Activated T-cell treated with anti-CD3 and anti-CD28 coated beads, Interleukin-2, amount 50 U/mL, for 1 hour (primary cell): Measurements from ENCODE around the gene AGRN.
"Not testable (repeated sequence)": the region's sequence is repeated elsewhere in the genome, so short reads cannot be mapped to it uniquely, and the experiment has no call there.

Source experiments
- DNase-seq: peaks from one replicate; pipeline ENCODE4 v3.0.0-alpha.2; 2020

The AGRN gene

DNA sequence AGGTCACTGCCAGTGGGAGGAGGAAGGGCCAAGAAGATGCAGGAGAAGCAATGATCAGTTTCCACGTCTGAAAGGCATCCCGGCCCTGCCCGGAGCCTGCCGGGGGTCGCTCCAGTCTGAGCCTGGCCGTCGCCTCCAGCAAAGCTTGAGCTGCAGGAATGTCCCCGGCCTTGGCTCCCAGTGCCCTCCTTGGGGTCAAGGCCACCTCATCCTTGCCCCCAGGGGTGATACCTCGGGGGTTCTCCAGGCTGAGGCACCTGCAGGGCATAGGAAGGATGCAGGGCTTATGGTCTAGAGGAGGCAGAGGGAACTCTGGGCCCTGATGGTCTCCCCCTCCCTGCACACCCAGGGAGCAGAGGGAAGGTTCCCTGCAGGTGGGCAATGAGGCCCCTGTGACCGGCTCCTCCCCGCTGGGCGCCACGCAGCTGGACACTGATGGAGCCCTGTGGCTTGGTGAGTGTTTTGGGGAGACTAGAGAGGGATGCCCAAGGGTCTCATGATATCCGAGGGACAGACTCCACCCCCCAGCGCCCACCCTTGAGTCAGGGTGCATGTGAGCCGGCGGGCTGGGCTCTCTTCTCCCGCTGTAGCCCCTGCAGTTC lies 34.3 kb downstream of the AGRN start:
- DNase-seq, result no peak

GRCh38 chr1:1054971-1055370 lies 35.1 kb downstream of the AGRN start:
- no peak for DNase-seq

DNA sequence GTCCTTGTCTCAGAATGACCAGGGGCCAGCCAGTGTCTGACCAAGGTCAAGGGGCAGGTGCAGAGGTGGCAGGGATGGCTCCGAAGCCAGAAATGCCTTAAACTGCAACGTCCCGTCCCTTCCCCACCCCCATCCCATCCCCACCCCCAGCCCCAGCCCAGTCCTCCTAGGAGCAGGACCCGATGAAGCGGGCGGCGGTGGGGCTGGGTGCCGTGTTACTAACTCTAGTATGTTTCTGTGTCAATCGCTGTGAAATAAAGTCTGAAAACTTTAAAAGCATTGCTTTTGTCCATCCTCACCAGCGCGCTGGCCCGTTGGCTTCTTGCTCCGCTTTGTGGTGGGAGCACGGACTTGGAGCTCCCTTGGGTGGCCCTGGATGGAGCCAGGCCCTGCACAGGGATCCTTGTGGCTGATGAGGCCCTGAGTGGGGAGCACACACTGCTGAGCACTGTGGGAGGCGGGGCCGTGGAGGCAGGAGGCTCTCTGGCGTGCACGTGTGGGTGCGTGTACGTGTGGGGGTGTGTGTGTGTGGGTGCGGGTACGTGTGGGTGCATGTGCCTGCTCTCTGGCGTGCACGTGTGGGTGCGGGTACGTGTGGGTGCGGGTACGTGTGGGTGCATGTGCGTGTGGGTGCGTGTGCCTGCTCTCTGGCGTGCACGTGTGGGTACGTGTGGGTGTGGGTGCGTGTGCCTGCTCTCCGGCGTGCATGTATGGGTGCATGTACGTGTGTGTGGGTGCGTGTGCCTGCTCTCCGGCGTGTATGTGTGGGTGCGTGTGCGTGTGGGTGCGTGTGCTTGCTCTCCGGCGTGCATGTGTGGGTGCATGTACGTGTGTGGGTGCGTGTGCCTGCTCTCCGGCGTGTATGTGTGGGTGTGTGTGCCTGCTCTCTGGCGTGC lies 36.2 kb downstream of the AGRN start:
- no peak for DNase-seq

DNA sequence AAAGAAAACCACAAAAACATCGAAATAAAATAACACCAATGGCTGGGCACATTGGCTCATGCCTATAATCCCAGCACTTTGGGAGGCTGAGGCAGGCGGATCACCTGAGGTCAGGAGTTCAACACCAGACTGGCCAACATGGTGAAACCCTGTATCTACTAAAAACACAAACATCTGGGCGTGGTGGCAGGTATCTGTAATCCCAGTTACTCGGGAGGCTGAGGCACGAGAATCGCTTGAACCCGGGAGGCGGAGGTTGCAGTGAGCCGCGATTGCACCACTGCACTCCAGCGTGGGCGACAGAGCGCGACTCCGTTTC lies 37.8 kb downstream of the AGRN start:
- not testable (repeated sequence) for DNase-seq

- DNase-seq, result no peak
Measured at GRCh38 chr1:1058088-1058905, 38.4 kb downstream of the AGRN start.

- no peak for DNase-seq
Measured at GRCh38 chr1:1058921-1059493, 39.1 kb downstream of the AGRN start.

DNA sequence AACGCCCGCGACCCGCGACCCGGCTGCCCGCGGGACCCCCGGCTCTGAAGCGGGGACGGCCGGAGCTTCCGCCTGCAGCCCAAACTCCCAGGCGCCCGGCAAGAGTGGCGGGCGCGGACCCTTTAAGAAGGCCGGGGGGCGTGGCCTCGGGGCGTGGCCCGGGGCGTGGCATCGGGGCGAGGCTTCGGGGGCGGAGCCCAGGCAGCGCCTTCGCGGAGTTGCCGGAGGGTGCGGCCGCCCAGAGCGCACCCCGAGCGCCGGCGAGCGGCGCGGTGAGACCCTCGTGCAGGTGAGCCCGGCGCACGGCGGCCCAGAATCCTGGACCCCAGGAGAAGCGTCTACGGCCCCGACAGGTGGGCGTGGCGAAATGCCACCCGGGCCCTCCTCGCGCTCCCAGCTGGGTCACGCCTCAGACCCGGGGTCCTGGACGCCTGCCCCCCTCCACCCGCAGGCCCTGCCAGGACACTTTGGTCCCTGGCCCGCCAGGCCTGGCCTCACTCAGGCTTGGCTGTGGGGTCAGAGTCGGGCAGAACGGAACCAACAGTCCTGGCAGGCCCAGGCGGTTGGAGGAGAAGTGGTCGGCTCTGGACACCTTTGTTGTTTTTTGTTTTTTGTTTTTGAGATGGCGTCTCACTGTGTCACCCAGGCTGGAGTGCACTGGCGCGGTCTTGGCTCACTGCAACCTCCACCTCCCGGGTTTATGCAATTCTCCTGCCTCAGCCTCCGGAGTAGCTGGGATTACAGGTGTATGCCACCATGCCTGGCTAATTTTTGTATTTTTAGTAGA lies 39.8 kb downstream of the AGRN start:
- DNase-seq, result peak; percentile 97

GRCh38 chr1:1060281-1061000 lies 40.5 kb downstream of the AGRN start:
- DNase-seq, result no peak

DNA sequence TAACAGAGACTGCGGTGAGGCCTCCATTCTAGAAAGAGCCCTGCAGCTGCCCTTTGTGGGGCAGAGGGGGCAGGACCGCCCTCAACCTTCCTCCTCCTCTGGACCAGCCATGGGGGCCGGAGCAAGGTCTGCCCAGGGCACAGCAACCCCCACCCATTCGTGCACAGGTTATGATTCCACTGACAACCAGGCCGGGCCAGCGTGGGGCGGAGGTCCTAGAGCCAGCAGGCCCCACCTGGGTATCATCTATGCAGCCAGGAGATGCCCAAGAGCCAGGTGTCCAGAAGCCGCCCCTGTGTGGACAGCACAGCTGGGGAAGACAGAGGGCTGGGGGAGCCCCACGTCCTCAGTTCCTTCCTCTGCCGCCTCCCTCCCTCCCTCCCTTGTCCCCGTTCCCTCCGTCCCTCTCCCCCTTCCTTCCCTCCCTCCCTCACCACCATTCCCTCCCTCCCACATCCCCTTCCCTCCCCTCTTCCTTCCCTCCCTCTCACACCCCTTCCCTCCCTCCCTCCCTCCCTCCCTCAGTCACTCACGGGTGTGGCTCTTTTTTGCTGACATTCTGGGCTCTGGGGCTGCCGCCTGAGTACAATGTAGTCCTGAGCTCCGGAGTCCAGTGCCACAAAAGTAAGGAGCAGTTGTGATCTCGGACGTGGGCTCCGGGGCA lies 41.9 kb downstream of the AGRN start:
- DNase-seq, result no peak

- peak; percentile 37 for DNase-seq
Measured at GRCh38 chr1:1062348-1063163, 42.6 kb downstream of the AGRN start.

DNA sequence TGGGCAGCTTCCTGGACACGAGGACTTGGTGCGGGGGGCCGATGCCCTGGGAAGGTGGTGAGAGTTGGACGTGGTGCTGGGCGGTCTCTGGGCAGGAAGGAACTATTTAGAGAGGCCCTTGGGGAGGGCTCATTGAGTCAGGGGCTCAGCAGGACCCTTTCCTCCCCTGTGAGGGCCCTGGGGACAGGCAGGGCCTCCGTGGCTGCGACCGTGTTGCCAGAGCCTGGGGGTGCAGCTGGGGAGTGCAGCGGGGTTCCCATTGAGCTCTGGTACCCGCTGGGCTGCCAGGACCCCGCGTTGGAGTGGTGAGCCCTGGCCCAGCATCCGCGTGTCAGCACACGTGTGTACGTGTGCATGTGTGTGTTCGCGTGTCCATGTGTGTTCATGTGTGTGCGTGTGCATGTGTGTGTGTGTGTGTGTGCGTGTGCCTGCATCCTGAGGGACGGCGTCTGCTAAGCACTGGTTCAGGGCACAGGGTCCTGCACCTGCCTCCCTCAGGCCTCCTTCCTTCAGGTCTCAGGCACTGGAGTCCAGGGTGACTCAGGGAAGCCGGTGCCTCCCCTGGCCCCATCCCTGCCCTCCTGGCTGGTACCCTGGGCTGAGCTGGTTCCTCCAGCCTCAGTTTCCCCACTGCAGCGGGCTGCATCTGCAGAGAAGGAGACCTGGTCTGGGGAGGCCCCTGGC lies 43.5 kb downstream of the AGRN start:
- DNase-seq, result no peak

DNA sequence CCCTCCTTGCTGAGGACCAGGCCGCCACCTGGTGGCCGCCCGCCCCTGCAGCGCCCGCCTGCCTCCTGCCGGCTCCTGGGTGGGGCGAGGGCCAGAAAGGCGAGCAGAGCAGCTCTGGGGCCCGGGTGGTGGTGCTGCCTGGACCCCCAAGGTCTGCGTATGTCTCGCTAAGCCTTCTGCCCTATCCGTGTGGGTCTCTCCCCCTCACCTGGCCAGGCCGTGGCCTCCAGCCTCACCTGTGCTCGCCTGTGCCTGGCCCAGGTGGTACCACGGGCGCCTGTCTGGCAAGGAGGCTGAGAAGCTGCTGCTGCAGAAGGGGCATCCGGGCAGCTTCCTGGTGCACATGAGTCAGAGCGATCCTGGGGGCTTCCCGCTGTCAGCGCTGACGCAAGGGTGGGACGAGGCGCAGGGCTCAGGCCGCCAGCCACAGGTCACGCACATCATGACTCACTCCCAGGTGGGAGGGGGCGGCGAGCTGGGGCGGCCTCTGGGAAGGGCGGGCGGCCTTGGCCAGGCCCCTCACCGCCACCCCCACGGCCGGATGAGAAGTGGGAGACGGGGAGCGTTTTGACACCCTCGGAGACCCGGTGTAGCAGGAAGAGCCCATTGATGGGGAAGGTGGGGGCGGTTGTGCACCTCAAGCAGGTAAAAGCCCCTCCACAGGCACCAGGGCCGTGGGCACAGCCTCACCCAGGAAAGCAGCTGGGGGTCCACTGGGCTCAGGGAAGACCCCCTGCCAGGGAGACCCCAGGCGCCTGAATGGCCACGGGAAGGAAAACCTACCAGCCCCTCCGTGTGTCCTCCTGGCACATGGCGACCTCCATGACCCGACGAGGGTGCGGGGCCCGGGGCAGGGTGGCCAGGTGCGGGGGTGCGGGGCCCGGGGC lies 44.3 kb downstream of the AGRN start:
- peak; percentile 87 for DNase-seq

DNA sequence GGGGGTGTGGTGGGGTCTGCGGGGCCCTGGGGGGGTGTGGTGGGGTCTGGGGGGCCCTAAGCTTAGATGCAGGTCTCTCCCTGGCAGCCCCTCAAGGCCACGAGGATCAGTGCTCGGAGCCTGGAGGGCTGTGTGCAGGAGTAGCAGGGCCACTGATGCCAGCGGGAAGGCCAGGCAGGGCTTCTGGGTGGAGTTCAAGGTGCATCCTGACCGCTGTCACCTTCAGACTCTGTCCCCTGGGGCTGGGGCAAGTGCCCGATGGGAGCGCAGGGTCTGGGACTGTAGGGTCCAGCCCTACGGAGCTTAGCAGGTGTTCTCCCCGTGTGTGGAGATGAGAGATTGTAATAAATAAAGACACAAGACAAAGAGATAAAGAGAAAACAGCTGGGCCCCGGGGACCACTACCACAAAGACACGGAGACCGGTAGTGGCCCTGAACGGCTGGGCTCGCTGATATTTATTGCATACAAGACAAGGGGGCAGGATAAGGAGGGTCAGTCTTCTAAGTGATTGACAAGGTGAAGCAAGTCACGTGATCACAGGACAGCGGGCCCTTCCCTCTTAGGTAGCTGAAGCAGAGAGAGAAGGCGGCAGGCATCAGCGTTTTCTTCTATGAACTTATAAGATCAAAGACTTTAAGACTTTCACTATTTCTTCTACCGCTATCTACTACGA lies 45.5 kb downstream of the AGRN start:
- DNase-seq, result no peak

DNA sequence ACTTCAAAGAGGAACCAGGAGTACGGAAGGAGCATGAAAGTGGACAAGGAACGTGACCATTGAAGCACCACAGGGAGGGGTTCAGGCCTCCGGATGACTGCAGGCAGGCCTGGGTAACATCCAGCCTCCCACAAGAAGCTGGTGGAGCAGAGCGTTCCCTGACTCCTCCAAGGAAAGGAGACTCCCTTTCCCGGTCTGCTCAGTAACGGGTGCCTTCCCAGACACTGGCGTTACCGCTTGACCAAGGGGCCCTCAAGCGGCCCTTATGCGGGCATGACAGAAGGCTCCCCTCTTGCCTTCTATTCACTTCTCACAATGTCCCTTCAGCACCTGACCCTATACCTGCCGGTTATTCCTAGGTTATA lies 46.0 kb downstream of the AGRN start:
- peak; percentile 41 for DNase-seq

DNA sequence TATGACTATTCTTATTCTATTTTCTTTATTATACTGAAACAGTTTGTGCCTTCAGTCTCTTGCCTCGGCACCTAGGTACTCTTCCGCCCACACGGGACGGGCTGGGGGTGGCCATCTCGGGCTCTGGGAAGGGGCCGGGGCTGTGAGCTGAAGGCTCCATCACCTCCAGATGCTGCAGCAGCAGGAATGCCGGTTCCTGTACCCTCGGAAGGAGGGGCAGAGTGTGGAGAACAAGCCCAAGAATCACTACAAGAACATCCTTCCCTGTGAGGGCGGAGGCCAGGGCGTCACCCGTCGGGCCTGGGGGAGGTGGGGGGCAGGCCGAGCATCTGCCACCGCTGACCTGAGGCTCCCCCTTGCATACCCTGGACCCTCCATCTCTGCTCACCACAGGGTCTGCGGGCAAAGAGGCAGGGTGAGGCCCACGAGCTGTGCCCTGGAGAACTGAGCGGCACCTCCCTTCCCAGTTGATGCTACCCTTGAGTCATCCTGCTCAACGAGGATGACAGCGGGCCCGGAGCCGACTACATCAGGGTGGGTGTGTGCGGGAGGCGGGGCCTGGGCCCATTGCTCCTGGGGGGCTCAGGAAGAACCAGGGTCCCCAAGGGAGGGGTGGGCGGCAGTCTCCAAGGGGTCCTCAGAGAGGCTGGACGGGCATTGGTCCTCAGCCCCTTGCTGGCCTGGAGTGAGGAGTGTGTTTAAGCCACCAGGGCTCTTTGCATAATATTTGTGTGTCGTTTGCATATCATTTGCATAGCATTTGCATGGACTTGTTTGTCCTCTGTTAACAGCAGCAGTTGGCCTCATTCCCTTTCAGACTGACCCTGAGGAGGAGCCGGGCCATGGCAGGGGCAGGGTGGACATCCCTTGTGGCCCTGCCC lies 46.7 kb downstream of the AGRN start:
- DNase-seq, result peak; percentile 49

DNA sequence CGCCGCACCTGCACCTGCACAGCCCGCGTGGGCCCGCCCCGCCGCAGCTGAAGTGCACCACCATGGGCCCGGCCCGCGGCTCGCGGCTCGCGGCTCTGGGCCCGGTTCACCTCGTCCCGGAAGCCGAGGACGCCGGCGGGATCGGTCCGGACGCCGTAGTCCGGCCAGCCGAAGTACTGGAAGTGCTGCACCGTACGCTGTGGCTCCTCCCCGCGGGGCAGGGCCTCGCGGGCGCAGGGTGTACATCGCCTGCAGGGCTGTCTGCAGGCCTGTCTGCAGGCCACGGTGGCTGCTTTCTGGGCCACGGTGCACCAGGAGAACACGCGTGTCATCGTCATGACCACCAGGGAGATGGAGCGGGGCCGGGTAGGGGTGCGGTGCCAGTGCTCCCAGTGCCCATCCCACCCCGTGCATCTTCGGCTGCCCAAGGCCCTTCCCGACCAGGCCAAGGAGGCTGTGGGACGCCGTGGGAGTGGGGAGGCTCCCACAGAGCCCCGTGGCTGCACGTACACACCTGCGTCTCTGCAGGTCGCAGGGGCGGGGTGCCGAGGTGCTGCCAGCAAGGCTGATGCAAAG lies 47.5 kb downstream of the AGRN start:
- peak; percentile 38 for DNase-seq
